Cortex of kidney (tissue), 1 donor: ENCODE results near the gene TNFAIP2.
"Not testable (repeated sequence)": the region's sequence is repeated elsewhere in the genome, so short reads cannot be mapped to it uniquely, and the experiment has no call there.

Source experiments
- DNase-seq: peaks from one replicate; lab custom pipeline; 2025; lab: John Stamatoyannopoulos, UW

TNFAIP2 gene

GRCh38 chr14:103107941-103108748, 15.1 kb upstream of the TNFAIP2 start:
- DNase-seq, result no peak

GRCh38 chr14:103108749-103109207, 14.5 kb upstream of the TNFAIP2 start:
- DNase-seq, result no peak

GRCh38 chr14:103109535-103110441, 13.5 kb upstream of the TNFAIP2 start:
- DNase-seq, result no peak

- DNase-seq, result no peak
These were observed 12.5 kb upstream of the TNFAIP2 start for GRCh38 chr14:103110681-103111231.

- DNase-seq, result no peak
These were observed 11.9 kb upstream of the TNFAIP2 start for GRCh38 chr14:103111232-103111868.

GRCh38 chr14:103112400-103113243, 10.6 kb upstream of the TNFAIP2 start:
- DNase-seq, result no peak

- DNase-seq, result no peak
These were observed 10.0 kb upstream of the TNFAIP2 start for GRCh38 chr14:103113303-103113702.

GRCh38 chr14:103113774-103114173, 9.5 kb upstream of the TNFAIP2 start:
- DNase-seq, result no peak

- DNase-seq, result not testable (repeated sequence)
These were observed 8.1 kb upstream of the TNFAIP2 start for GRCh38 chr14:103115086-103115679.

GRCh38 chr14:103115845-103116572, 7.3 kb upstream of the TNFAIP2 start:
- no peak for DNase-seq

- no peak for DNase-seq
These were observed 6.6 kb upstream of the TNFAIP2 start for GRCh38 chr14:103116636-103117035.

- DNase-seq, result not testable (repeated sequence)
These were observed 5.8 kb upstream of the TNFAIP2 start for GRCh38 chr14:103117499-103117898.

- no peak for DNase-seq
These were observed 5.1 kb upstream of the TNFAIP2 start for GRCh38 chr14:103118018-103118662.

- no peak for DNase-seq
These were observed 4.4 kb upstream of the TNFAIP2 start for GRCh38 chr14:103118663-103119404.

- not testable (repeated sequence) for DNase-seq
These were observed 3.7 kb upstream of the TNFAIP2 start for GRCh38 chr14:103119527-103119926.

GRCh38 chr14:103121121-103121845, 2.0 kb upstream of the TNFAIP2 start:
- no peak for DNase-seq

GRCh38 chr14:103121846-103122584, 1.2 kb upstream of the TNFAIP2 start:
- DNase-seq, result no peak
